ENCODE data around the gene EEF1A2. TPM values are rescaled to one million over a fixed set of nuclear protein-coding genes. Genes with fewer than 3 reads are reported as not detected.
A peak's percentile ranks its signal among the peaks of the same experiment; 100 is the strongest.

The EEF1A2 gene
- total RNA-seq, 1 experiment from 2014 or later = 32.6 TPM

DNA sequence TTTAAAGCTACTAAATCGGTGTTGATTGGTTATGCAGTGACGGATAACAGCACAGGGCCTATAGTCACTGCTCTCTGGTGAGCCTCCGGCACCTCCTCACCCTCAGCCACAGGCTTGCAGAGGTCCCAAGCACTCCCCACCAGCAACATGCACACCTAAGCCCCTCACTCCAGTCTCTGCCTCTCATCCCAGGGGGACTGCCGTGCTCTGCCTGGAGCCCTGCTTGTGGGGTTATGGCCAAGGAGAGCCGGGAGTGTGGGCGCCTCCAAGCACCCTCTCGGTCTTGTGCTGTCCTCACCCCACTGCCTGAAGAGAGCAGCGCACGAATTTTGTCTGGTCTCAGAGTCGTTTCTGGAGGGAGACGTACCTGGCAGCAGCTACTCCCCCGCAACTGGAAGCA lies 6.8 kb upstream of the EEF1A2 start:
- no peak for DNase-seq (ENCODE audit: low read depth, low spot score)
- in situ Hi-C loops (cut with HindIII; ENCODE audit: low pct_unique_long_range_greater_than_20kb, low sequenced_read_pairs) = no loop called here

DNA sequence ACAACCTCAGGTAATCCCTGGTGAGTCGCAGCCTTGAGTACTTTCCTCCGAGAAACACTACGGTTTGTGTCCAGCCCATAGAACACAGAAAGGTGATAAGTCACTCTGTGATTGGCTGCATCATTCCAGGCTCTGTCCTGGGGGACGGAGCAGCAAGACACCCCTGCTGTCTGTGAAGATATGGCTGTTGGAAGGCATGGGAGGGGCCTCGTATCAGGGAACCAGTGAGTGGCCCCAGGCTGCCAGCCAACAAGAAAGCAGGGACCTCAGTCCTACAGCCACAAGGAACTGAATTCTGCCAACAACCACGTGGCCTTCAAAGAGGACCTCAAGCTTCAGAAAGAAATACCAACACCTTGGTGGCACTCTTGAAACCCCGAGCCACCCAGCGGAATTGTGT lies 6.4 kb upstream of the EEF1A2 start:
- no peak for DNase-seq (ENCODE audit: low read depth, low spot score)
- in situ Hi-C loops (cut with HindIII; ENCODE audit: low pct_unique_long_range_greater_than_20kb, low sequenced_read_pairs) = no loop called here

DNA sequence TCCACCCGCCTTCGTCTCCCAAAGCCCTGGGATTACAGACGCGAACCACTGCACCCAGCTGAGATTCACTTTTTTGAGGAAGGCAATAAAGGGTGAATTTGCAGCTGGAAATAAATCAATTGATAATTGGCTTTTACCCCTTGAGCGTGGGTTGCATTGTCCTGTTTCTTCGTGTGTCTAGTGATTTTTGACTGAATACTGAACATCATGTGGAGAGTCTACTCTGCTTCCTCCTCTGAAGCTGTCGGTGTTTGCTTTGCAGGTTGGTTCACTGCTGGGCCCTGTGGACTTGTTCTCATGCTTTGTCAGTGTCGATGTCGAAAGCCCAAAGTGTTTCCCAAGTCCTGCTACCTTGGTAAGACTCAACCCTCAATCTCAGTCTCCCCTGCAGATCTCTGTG lies 5.8 kb upstream of the EEF1A2 start:
- DNase-seq (ENCODE audit: low read depth, low spot score) = no peak
- in situ Hi-C loops (cut with HindIII; ENCODE audit: low pct_unique_long_range_greater_than_20kb, low sequenced_read_pairs) = no loop called here

DNA sequence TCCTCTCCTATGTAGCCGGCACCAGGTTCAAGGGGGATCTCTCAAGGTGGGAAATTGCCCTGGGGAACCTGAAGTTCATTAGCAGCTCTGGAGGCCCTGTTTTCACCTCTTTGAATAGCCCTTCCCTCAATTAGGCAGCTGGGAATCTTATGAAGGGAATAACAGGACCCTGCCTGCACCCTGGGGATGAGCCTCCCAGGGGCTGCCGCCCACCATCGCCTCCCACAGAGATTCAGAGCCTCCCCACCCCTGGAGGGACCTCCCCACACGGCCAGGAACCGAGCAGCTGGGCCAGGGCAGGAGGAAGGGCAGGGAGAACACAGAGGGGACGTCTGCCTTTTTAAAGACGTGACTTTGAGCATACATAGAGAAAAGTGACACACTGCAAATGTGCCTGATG lies 4.6 kb upstream of the EEF1A2 start:
- in situ Hi-C loops (cut with HindIII; ENCODE audit: low pct_unique_long_range_greater_than_20kb, low sequenced_read_pairs) = no loop called here
- no peak for DNase-seq (ENCODE audit: low read depth, low spot score)

DNA sequence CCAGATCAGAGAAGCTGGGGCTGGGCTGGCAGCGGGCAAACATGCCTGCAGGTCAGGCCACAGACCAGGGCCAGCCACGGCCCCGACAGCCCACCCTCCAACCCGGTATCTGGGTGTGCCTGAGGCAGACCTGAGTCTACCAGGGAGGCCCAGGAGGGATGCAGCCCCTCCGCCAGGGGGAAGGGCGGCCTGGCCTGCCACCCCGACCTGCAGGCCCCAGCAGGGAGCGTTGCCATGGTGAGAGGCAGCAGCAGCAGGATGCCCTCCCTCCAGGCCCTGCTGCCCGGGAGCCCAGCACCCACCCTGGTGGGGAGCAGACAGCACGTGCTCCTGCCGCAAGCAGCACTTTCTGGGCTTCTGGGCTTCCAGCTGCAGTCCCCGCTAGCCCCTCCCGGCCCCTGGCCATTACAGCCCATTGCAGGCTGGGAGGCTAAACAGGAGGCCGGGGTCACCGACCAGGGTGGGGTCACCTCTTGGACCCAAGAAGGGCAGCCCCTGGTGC lies 3.8 kb upstream of the EEF1A2 start:
- no peak for DNase-seq (ENCODE audit: low read depth, low spot score)
- in situ Hi-C loops (cut with HindIII; ENCODE audit: low pct_unique_long_range_greater_than_20kb, low sequenced_read_pairs) = no loop called here

DNA sequence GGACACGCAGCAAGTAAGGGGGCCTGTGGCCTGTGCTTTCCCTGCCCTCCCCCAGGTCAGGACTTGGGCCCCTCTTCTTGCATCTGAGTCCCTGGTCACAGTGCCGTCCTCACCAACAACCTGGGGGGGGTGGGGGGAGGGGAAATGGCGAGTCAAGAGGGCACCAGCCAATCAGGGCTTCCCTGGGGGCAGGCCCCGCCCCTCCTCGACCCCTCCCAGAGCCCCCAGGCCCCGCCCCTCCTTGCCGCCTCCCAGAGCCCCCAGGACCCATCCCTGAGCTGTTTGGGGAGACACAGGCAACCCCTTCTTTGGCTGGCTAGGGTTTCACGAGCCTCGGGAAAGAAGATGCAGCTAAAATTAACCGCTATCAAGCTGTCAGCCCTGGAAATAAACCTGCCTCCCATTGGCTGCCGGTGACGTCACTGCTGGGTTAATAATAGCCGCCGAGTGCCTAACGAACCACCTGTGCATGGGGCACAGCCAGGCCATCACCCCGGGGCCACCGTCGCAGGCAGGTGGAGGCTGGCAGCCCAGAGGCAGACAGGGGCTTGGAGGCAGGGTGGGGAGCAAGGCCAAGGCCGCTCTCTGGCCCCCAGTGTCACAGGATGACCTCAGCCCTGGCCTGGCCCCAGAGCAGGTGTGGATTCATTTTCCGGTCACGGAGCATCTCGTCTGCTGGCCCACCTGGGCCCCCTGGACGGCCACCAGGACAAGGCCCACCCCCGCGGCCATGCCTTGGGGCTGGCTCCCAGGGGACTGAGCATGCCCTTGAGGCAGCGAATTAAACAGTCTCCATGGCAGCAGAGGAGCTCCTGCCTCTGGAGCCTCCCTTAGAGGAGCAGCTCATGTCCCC lies 3.2 kb upstream of the EEF1A2 start:
- in situ Hi-C loops (cut with HindIII; ENCODE audit: low pct_unique_long_range_greater_than_20kb, low sequenced_read_pairs) = no loop called here
- peak; percentile 41 for DNase-seq (ENCODE audit: low read depth, low spot score)

DNA sequence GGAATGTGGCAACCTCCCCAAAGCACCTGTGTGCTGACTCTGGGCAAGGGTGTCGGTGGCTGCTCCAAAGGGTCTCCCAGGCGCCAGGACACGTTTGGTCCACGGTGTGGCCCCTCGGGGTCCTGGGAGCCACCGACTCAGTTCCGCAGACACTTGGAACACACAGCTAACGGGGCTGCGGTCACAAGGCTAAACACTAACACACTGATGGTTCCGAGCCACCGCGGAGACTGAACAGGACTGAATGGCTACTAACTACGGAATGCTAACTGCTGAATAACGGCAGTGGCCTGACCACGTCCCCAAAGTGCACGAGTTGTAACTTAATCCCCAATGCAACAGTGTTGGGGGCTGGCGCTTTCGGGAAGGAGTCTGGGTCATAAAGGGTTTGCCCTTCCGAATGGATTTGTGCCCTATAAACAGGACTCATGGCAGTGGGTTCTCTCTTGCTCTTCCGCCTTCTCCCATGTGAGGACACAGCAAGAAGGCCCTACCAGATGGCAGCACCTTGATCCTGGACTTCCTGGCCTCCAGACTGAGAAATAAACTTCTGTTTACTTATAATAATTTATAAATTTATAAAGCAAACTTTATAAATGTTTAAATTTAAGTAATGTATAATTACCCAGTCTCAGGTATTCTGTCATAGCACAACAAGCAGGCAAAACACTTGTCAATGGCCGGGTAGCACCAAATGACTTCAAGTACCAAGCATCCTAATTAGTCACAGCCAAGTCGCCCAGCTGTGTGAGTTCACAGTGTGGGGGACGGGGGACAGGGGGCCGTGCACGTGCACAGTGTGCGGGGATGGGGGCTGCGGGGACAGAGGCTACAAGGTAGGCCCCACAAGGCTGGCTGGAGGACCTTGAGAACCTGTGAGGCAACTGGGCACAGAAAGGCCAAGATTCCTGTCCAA lies 2.3 kb upstream of the EEF1A2 start:
- in situ Hi-C loops (cut with HindIII; ENCODE audit: low pct_unique_long_range_greater_than_20kb, low sequenced_read_pairs) = no loop called here
- DNase-seq (ENCODE audit: low read depth, low spot score) = no peak

DNA sequence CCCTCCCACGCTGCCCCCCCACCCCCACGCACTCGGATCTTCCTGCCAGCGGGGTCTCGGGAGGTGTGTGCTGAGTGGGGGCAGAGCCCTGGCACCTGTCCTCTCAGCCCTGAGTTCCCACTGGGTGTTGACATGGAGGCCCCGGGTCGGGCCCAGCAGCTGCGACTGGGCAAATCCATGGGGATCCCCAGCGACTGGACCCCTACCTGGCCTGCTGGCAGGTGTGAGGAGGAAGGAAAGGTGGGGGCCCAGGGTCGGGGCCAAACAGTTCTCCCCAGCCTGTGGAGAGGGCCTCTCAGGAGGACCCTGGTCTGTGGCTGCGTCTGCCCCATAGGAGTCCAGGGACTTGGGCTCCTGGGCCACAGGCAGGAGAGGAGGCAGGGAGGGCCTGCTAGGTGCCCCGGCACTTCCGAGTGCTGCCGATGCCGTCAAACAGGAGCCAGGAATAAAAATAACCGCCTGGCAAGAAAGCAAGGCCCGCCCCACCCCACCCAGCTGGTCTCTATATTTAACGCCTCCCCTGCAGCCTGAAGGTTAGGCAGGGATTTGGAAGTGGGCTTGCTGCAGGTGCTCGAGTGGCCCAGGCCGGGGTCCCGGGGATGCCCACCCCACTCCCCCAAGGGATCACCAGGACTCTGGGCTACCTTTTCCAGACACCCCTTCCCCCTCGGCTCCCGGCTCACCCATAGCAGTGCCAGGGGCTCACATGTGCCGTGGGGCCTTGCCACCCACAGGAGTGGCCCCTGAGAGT lies 1.4 kb upstream of the EEF1A2 start:
- in situ Hi-C loops (cut with HindIII; ENCODE audit: low pct_unique_long_range_greater_than_20kb, low sequenced_read_pairs) = no loop called here
- DNase-seq (ENCODE audit: low read depth, low spot score) = no peak

DNA sequence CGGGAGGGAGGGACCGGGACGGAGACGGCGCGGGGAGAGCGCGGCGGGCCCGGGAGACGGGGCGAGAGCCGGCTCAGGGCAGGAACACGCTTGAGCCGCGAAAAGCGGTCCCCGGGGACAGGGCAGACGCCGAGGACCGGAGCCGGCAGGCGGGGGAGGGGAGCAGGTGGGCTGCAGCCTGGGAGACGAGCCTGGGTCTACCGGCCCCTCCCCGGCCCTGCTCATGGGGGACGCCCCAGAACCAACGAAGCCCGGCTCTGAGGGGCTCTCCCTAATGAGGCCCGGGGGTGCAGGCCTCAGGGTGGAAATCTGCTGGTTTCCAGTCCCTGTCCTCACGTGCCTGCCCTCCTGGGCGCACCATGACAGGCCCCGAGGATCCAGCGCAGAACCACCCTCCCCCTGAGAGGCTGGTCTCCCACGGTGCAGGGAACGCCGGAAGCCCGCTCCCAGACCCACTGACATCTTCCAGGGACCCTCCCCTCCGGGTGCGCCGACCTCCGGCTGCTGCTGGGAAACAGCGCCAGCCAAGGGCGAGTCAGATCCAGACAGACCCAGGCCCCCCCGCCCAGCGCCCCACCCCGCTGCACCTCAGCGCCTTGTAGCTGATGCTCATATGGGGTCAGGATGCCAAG lies 571 bp upstream of the EEF1A2 start:
- no peak for DNase-seq (ENCODE audit: low read depth, low spot score)
- in situ Hi-C loops (cut with HindIII; ENCODE audit: low pct_unique_long_range_greater_than_20kb, low sequenced_read_pairs) = no loop called here

DNA sequence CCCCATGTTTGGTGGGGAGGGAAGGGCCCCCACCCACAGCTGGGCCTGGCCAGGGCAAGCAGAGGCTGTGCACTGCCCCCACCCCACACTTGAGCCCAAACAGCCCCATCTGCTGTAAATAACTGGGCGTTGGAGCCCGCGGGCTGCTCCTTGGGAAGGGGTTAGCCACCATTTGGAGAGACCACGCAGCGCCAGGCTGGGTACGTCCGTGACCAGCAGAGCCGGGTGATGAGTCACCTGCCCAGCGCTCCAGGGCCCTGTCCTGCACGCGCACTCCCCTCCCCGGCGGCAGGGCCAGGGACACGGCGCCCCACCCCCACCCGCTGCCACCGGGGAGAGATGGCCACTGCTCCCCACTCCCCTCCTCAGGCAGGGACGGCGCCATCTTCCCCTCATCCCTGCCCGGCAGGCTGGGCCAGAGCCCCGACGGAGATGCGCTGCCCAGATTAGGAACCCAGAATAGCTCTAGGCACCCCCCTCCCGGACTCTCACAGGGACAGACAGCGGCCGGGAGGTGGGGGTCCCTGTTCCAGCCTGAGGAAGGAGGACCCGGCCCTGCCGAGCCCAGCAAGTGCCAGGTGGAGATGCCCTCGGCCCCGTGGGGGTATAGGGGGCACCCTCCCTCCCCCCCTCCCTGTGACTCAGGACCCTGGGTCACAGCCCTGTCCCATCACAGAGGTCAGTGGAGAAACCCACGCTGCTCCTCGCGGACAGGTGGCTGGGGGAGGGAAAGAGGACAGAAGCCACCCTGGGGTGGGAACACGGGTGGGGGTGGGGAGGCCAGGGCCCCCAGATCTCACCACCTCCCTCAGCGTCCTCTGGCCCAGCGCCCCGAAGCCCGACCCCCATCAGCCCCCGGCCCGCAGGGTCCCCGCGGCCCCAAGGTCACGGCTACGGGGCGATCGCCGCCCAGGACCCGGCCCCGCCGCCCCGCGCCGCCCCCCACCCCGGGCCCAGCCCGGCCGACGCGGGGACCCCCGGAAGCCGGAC lies 642 bp downstream of the EEF1A2 start:
- no peak for DNase-seq (ENCODE audit: low read depth, low spot score)
- in situ Hi-C loops (cut with HindIII; ENCODE audit: low pct_unique_long_range_greater_than_20kb, low sequenced_read_pairs) = no loop called here

DNA sequence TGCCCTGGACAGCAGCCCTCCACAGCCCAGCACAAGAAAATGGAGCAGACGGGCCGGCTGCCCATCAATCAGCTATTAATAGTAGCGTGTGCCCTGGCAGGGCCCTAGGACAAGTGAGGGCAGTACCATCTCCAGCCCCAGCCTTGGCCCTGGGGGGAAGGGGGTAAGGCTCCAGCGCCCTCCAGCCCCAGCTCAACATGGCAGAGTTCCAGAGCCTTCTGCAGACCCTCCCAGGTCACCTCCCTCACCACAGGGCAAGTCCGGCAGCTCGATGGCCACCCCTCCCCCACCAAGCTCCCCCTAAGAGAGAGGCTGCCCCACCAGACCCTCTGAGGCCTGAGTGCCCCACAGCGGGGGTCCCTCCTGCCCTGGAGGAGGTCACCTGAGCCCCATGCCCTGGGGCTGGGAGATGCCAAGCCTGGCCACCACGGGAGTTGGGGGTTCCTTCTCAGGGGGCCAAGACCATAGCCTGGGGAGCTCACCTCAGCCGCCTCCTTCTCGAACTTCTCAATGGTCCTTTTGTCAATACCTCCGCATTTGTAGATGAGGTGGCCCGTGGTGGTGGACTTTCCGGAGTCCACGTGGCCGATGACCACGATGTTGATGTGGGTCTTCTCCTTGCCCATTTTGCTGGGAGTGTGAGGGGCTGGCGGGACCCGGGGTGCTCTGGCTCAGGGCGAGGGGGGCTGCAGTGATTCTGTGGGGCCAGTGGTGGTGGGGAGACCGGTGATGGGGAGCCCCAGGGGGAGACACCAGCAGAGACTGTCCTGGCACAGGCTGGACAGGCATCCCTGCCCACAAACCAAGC lies 1.5 kb downstream of the EEF1A2 start:
- in situ Hi-C loops (cut with HindIII; ENCODE audit: low pct_unique_long_range_greater_than_20kb, low sequenced_read_pairs) = no loop called here
- DNase-seq (ENCODE audit: low read depth, low spot score) = no peak

DNA sequence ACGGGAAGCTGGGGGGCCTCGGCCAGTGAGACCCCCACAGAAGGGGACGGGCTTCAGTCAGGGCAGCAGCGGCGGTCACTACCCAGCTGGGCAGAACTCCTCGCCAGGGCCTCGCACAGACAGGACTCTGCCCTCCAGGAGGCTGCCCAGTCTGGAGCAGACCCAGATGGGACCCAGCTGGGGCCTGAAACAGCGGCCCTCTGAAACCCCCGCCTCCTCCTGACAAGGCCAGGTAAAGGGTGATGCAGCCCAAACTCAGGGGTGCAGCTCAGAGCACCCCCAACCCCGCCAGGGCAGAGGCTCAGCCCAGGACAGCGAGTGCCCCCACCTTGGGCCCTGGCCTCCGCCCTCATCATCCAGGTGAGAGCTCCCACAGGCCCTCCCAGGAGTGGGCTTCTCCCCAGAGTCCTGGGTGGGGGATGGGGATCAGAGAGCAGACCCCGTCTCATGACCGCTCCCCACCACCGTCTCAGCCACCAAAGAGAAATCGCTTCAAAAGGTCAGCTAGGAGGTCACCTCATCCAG lies 2.2 kb downstream of the EEF1A2 start:
- DNase-seq (ENCODE audit: low read depth, low spot score) = no peak
- in situ Hi-C loops (cut with HindIII; ENCODE audit: low pct_unique_long_range_greater_than_20kb, low sequenced_read_pairs) = no loop called here

DNA sequence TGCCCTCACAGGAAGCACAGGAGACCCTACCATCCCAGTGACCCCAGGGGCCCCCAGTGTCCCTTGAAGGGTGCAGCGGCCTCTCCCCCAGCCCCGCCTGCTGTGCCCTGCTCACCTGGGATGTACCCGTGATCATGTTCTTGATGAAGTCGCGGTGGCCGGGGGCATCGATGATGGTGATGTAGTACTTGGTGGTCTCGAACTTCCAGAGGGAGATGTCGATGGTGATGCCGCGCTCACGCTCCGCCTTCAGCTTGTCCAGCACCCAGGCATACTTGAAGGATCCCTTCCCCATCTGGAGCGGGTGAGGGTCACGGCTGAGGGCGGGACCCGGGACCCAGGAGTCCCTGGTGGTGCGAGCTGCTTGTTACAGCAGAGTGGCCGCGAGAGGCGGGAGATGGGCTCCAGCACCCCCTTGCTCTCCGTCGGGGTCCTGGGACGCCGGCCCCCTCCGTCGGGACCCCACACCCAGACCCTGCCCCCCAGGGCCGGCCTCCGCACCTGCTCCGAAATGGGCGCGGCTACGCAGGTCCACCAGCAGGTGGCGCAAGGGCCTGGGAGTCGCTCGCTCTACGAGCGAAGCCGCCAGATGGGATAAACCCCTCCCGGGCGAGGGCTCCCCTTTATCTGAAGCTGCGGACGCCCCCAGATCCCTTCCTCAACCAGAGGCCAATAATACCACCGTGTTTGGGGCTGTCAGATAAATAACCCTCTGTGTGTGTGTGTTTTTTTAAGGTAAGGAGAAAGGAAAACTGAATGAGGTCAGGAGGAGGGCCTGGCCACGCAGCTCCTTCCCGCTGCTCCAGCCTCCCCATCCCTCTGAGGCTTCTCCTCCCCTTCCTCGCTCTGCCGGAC lies 2.9 kb downstream of the EEF1A2 start:
- DNase-seq (ENCODE audit: low read depth, low spot score) = peak; percentile 62
- in situ Hi-C loops (cut with HindIII; ENCODE audit: low pct_unique_long_range_greater_than_20kb, low sequenced_read_pairs) = no loop called here

DNA sequence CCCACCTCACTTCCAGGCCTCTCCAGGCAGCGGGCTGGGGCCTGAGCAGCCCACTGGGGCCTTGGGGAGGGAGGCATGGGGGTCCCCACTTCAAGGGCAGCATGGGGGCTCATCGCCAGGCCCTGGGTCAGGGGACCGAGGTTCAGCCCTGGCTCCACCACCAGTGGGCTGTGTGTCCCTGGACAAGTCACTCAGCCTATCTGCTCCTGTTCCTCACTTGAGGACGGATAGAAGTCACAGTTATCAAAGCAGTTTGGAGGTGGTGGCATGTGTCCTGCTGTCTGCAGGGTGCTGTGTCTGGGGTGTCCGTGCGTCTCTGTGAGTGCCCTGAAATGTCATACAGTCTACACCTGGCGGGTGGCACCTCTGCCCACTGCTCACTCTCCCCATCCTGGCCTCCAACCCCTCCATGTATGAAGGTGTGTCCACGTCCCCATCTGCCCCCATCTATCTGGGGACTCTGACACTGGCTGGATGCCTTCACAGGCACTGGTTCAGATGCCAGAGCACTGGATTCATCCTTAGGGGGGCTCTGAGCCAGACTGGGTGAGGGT lies 3.6 kb downstream of the EEF1A2 start:
- no peak for DNase-seq (ENCODE audit: low read depth, low spot score)
- in situ Hi-C loops (cut with HindIII; ENCODE audit: low pct_unique_long_range_greater_than_20kb, low sequenced_read_pairs) = no loop called here

Measured in SK-MEL-5 (cell line).